Right forelimb (tissue), 1 donor: ENCODE results near the gene ARHGEF28.

Experiments used
- DNase-seq: peaks from one replicate; pipeline ENCODE4 v3.0.0-alpha.2; 2018

The ARHGEF28 gene

DNA sequence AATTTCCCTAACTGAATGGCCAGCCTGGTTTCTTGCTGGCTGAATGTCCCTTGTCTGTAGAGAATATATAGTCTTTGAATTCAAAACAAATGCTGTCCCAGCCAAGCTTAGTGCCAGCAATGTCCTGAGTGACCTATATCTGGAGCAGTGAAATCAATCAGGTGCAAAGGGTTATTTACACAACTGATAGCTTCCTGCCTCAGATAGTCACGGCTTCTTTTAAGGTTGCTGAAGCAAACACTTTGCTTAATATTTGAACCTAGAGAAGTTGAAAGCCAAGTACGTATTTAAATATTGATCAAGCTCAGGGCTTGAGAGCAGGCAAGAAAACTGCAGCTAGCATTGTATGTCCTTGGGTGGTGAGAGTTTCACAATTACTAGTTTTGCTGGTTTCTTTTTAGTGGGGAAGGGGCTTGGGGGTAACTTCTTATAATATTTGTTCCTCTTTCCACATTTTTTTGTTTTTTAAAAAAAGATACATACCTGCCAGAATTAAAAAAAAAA lies 2.0 kb upstream of the ARHGEF28 start:
- DNase-seq = no peak

DNA sequence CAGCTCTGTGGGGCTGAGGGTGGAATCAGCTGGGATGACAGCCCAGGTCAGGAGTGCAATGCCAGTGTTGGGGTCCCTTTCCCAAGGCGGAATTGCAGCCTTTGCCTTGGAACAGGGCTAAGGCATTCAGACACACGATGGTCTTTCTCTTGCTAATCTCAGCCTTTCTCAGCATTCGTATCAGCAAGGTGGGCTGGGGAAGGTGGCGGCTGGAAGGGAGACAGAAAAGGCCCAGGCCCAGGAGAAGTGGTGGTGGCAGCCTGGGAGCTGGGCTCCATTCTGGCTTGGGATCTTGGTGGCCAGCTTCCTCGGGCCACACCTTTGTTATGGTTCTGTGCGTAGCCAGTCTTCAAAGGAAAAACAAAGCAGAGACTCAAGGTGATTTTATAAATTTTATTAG lies 1.1 kb upstream of the ARHGEF28 start:
- DNase-seq = no peak

DNA sequence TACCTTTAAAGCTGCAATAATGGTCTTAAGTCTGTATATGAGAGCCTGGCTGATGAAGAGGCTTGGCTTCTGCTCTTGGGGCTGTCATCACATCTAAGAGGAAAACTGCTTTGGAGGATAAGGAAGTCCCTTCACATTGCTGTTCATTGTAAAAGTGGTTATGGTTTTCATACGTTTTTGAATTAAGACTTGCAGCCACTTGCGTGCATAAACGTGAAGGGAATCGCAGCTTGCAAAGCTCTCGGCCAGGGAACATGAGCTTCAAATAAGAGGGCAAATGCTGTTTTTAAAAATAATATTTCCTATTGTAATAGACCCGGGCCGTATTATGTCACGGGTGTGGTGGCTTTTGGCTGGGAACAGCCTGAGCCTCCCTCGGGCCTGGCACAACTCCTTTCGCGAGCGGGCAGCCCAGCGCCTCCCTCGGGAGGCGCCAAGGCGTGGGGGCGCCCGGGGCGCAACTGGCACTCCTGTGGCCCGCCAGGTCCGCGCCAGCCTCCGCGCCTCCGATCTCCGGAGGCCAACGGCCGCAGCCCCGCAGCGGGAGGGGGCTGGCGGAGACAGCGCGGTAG lies 538 bp upstream of the ARHGEF28 start:
- no peak for DNase-seq

DNA sequence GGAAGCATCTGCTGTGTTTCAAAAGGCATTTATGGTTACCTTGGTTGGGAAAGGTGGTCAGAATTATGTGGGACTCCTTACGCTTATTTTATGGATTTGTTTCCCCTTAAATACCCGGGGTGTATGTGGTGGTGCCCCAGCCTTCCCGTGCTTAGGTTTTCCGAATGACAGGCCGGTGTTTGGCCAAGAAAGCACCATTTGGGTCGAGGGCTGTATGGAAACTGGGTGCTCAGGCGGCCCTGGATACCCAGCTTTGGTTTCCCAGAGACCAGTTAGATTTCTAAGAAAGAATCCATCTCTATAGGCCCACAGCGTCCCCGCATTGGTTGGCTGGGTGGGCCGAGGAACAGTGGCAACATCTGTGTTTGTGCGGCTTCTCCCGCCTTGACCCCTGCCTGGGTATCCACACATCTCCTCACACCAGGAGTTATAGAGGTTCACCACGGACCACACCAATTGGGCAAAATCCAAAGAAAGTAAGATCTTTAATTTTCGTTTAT lies 868 bp downstream of the ARHGEF28 start:
- no peak for DNase-seq

DNA sequence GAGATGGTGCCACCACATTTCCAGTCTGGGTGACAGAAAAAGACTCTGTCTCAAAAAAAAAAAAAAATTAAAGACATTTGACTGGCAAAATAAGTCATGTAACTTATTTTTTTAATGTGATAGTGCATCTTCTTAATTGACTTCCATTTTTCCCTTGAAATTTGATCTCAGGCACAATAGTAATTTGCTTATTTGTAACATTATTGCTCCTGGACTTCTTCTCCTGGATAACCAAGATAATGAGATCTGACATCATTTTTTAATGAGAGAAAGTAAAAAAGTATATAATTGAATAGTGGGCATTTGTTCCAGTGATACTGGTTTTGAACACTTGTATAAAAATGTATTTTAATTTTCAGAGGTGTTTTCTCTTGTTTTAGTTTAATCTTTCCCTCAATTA lies 3.5 kb downstream of the ARHGEF28 start:
- DNase-seq = no peak

DNA sequence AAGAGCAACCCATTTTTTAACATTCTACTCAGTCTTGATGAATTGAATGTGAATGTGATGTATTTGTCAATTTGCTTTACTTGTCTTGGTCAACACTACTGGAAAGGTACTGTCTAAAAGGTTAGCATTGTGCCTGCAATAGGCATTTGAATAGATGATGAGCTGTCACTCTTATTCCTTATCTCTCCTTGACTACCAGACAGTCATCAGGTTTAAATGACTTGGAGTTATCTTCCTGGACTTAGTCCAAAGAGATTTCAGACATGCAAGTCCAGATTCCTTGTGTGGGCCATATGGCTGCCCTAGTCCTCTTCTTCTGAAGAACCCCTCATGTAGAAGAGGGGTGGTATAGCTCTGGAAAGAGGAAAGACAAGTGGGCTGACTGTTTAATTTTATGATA lies 4.8 kb downstream of the ARHGEF28 start:
- no peak for DNase-seq

DNA sequence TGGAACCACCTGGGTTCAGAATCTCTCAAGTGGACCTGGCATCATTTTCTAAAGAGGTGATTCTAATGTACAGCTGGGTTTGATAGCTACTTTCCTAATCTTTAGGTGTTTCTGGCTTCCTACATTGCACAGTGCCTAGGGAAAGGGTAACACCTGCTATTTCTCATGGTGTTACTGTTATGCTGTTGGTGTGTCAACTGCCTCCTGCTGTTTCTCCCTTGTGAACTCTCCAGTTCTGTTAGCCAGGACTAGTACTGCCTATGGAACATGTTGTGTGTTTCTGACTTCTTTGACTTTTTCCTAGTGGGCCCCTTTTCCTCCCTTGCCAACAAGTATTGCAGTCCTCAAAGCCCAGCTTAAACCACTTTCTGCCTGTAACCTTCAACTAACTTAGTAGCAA lies 5.5 kb downstream of the ARHGEF28 start:
- DNase-seq = no peak

DNA sequence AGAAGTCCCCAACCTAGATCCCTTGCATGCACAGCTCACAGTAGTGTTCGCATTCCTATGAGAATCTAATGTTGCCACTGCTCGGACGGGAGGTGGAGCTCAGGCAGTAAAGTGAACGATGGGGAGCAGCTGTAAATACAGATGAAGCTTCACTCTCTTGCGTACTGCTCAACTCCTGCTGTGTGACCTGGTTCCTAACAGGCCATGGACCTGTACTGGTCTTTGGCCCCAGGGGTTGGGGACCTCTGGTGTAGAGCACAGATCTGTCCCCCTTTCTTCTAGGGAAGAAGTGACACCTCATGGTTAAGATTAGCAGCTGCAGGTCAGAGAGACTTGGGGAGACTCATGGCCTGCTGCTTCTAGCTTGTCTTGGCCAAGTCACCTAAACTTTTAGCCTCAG lies 7.1 kb downstream of the ARHGEF28 start:
- DNase-seq = no peak

DNA sequence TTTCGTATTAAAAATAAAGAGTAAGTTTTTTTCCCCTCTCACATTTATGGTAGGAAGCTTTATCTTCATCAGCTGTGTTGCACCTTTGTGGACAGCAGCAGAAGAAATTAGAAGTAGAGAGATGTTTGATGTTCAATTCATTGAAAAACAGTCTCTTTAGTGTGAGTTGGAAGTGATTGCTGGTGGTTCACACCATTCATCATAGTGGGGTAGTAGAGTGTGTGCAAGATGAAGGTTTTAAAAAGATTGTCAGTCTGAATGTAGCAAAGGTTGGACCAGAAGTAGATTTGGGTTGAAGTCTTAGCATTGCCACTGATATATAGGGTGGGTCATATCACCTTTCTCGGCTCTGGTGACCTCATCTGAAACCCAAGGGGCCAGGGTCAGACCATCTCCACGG lies 10.4 kb downstream of the ARHGEF28 start:
- no peak for DNase-seq

DNA sequence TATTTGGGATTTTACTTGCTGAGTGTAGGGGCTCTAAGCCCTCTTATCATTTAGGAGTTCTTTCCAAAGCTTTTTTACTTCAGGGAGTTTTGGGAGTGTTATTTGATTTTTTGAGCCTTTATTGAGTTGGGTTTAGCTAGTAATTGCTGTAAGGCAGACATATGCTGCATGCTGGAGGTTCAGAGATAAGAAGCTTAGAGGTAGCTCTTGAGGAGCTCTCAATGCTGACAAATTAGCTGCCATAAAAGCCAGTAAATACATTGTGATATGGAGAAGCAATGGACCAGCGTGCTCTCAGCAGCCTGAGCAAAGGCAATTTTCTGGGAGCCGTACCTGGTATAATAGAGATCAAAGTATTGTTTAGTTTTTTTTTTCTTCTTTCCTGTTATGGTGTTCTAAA lies 11.6 kb downstream of the ARHGEF28 start:
- no peak for DNase-seq

DNA sequence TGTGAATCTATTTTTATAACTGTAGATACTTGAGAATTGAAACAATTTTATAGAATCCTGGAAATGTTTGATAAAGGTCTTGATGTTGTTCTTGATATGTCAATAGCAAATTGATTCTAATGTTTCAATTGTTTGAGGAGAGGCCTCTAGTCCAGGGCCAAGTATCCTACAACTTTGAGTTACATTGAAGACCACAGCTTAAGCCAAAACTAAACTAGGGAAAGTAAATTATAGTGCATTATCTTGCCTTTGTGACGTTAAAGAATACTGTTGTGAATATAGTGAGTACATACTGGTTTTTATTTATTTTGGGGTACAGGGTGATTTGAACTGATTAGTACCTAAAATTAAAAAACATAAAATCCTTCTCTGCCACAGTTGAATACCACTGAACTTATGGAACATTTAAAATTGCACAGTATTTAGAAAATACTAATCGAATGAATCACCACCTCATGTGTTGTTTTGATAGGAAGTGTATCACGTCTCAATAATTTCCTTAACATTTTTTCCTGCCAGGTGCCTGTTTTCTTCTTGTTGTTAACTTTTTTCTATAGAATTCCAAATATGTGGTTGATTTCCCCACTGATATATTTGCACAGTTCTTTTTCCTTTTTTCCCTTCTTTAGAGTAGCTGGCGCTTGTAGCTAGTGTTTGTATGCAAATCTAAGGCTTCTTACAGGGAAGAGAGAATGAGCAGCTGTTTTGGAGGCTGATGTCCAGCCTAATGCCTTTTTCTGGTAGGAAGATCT lies 12.5 kb downstream of the ARHGEF28 start:
- DNase-seq = no peak

DNA sequence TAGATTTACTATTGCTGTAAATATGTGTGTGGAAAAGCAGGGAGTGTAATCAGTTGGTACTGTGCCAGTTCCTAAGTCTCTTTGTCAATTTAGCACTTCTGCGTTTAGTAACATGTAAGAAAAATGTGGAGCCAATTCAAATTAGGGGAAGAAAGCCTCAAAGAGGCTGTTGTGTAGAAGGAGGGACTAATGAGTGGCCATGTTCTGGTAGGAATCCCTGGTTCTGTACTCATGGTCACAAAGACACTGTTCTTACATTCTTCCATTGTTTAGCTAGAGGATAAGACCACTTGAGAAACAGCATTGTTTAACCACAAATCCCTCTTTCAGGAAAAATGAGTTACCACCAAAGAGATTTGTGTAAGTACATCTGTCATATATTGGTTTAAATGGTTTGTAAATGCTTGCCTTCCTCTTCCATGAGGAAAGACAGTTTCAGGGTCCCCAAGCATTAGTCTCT lies 14.9 kb downstream of the ARHGEF28 start:
- no peak for DNase-seq

DNA sequence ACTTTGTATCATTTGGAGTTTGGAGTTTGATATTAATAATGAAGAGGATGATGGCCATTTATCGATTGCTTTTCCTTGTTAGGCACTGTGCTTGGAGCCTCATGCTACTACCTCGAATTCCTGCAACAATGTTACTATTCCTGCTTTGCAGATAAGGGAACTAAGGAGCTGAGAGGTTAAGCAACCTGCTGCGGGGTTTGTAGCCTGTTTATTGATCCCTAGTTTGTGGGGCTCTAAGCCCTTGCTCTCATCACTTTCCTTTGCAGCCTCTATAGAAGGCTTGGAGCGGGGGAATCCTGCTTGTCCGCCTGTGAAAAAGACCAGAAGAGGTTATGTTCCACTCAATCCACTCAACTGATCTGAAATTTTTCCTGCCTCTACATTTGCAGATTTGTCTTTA lies 15.8 kb downstream of the ARHGEF28 start:
- DNase-seq = no peak

DNA sequence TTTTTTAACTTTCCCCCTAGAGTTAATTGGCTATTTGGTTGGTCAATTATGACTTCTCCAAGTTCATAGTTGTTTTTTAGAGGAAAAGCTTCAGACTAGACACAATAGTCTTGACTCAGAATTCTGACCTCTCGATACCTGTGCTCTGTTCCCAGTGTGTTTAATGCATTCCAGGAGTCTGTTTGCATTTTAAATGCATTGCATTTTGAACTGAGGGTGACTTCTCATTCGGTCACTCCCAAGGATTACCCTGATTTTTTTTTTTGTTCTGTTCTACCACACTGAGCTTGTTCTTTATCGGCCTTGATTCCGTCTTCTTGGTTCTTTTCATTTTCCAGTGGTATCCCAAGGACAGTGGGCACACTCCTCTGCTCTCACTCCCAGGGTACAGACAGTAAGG lies 16.3 kb downstream of the ARHGEF28 start:
- no peak for DNase-seq

DNA sequence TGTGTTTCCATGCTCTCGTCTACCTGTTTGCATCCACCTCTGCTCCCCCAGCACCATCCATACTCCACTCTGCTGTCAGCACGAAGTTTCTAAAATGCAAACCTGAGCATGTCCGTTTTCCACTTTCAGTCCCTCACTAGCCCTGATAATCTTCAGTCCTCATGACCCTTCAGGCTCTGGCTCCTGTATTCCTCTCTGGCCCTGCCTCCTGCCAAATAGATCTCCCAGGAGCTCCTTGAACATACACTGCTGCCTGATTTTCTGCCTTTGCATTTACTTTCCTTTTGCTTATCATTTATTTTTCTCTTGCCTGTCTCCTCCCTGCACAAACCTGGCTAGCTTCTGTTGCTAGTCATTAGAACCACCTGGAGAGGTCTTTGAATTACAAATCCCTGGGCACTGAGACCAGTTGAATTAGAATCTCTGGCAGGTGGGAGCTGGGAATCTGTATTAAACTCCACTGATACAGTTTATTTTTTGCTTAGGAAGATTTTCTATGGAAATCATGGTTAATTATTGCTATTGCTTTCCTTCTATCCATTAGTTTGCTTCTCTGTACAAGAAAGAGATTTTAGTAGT lies 18.5 kb downstream of the ARHGEF28 start:
- no peak for DNase-seq

DNA sequence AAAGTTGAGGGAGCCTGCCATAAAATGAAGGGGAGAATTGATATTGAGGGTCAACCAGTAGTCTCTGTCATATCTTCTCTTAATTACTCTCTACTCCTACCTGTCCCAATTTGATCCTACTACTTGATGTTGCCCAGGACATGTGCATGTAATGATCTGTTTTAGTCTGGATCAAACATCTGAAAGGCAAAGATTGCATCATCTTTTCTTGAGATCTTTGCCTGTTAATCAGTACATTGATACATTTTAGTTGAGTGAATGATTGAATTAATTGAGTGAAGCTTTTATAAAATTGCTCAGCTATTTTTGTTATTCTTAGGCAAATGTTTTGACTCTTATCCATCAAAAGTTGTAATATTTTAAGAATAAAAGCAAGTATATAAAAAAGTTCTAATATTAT lies 21.7 kb downstream of the ARHGEF28 start:
- no peak for DNase-seq

DNA sequence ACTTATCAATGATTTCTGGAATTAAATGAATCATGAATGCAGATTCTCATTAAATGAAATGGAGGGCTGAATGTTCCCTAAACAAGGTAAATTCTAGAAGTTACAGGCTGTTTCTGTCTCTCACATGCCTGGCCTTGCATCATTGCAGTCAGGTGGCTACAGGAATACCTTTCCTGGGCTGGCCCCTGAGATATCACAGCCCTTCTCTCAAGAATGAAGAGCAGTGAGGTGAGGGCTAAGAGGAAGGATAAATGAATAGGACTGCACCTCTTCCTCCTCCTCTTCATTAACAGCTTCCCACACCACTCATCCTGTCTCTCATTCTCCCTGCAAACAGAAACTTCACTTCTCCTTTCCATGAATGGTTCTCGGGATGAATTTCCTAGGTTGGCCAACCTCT lies 22.5 kb downstream of the ARHGEF28 start:
- no peak for DNase-seq

DNA sequence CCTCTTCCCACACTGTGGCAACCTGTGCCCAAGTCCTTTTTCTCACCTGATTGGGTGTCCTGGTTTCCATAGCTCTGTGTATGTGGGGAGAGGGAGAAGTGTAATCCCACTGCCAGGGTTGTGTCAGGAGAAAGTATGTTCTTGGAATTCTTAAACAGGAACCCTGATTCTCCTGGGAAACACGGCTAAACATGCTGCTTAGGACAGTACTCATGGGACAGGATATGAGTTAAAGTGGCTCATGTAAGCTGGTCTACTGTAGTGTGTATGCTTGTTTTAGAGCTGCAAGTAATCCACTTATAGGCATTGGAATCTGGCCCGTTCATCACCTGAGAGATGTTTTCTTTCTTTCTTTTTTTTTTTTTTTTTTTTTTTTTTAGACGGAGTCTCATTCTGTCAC lies 23.9 kb downstream of the ARHGEF28 start:
- DNase-seq = no peak

DNA sequence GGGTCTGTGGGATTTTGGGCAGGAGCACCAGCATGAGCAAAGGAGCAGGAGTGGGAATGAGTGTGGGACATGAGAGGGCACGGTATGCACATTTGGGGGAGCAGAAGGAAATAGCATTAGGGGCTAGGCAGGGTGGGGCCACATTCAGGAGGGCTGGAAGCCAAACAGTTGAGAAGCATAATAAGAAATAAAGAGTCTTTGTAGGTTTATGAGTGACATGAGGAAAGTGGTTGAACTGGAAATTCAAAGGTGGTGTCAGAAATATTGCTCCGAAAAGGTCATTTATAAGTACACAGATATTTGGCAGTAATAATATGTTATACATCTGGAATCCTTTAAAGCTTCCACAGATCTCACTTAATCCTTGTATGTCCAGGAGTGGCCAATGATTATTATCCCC lies 26.4 kb downstream of the ARHGEF28 start:
- no peak for DNase-seq

DNA sequence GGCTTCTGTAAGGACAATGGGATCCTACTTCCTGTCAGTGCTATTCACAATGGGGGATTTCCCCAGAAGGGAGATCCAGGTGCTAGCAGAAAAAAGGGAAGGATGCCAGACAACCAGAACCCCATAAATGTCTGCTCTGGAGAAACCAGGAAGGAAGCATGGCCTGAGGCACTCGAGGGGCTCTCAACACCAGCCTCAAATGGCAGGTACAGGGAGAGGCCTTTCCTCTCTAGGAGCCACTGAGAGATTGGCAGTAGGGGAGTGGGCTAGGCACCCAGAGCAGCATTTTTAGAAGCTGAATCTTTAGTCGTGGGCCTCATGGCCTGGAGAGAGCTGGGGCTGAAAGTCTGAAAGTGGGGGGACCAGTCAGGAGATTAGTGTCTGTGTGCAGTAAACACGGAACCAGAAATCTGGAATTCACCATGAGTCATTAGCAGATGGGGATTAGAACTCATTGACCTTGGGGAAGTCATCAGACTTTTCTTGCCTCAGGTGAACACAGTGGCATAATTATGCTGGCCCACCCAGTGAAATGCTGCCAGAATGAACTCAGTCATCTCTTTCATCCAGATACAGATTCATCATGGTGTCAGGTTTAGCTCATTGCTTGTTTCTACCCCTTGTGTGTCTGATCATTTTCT lies 28.3 kb downstream of the ARHGEF28 start:
- no peak for DNase-seq

DNA sequence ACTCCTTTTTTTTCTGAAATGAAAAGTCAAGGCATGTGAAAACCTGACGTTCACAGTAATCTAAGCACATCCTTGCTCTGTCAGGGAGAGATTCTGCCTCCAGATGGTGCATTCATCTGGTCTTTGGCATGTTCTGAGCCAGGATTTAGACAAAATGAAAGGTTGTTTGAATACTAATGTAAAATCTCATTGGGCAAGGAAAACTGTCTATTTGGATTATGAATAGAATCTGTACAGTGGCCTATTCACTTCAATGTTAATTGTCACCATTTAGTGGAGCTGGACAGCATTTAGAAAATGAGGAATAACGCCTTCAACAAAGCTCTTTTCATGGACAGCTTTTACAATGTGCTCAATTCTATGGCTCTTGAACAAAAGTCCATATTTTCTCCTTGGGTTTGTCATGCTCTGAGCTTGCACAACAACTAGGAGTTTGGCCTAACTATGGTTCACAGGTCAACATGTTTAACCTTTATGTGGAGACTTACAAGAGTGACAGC lies 28.9 kb downstream of the ARHGEF28 start:
- no peak for DNase-seq

DNA sequence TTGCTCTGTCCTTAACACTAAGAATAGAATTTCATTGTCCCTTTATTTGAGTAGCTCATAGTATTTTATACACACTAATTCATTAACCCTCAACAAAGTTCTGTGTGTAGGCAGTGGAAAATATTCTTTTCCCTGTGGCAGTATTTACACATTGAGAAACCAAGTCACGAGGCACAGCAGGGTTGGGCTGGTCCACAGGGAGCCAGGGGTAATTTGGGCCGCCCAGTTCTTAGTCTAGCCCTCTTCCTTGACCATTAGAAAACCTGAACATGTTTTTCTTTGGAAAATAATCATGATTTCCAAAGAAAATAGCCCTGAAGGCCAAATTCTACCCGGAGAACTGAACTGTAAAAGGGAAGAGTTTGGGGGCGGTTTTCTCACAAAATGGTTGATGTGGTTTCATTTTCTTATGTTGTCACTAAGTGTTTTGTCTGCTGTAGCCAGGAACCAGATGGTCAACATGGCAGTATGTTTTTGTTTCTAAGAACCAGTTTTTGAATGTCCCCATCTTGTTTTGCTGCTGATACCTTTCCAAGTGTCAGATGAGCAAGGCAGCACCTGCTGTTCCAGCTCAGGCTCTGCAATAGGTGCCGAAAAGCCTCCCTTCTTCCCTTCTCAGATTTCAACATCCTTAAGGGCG lies 29.6 kb downstream of the ARHGEF28 start:
- no peak for DNase-seq

DNA sequence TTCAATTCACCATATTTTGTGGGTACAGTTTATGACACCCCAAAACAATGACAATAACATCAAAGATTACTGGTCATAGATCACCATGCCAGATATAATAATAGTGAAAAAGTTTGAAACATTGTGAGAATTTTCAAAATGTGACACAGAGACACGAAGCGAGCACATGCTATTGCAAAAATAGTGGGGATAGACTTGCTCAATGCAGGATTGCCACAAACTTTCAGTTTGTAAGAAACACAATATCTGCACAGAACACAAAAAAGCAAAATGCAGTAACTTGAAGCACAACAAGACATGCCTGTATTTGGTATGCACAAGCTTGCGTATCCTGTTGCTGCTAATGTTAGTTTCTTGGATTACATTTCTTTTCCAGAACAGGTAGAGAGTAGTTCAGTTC lies 35.8 kb downstream of the ARHGEF28 start:
- no peak for DNase-seq
